Erythroblast (primary cell): ENCODE measurements around the gene PSMB10.

Experiments
- GATA1 ChIP-seq: IDR thresholded peaks from 2 replicates; pipeline ENCODE4 v1.6.1; 2011; ENCODE audit warnings: low read depth, mild to moderate bottlenecking, control low read depth, low read length, moderate library complexity
- POLR2A ChIP-seq: IDR thresholded peaks from 2 replicates; pipeline ENCODE4 v1.6.1; 2011; ENCODE audit warnings: mild to moderate bottlenecking, low read length

GRCh38 chr16:67945392-67945933, 8.8 kb upstream of the PSMB10 start:
- TF ChIP-seq POLR2A (no peak), GATA1 (no peak)
